ENCODE measurements around the gene ABCA5. TPM values are rescaled to one million over a fixed set of nuclear protein-coding genes. Genes with fewer than 3 reads are reported as not detected.

The ABCA5 gene
- total and polyA plus RNA-seq, 2 donors (not counting 3 experiments of a cell fraction or from before 2014, with no cell fraction given), result 9.3 to 23.2 TPM

GRCh38 chr17:69333561-69333960 is 6.6 kb upstream of the ABCA5 start:
- Histone ChIP-seq H3K36me3 (ENCODE audit: control insufficient read depth in 2 of 2, extremely low read depth in 1 of 2, insufficient read depth in 2 of 2, low read length in 2 of 2) (no peaks in the 10 kb centered on the region), H3K4me2 (ENCODE audit: insufficient read depth, low read length) (no peak overlapping the region), H3K27me3 (ENCODE audit: control insufficient read depth in 2 of 2, insufficient read depth in 2 of 2, low read length in 2 of 2) (no peaks in the 10 kb centered on the region), H3K4me1 (ENCODE audit: control insufficient read depth, extremely low read depth, insufficient read depth, low read length) (no peaks in the 10 kb centered on the region), H2AFZ (ENCODE audit: low read depth, low read length) (no peak overlapping the region), H3K4me3 (replicated peaks in 1 of 3; ENCODE audit: insufficient read depth in 1 of 3, low read depth in 1 of 3, low read length in 3 of 3) (no peak overlapping the region), H3K27ac (ENCODE audit: insufficient read depth, low read depth, low read length) (no peak overlapping the region), H4K20me1 (replicated peaks; ENCODE audit: control insufficient read depth, extremely low read depth, insufficient read depth, low read length) (no peaks in the 10 kb centered on the region), H3K9me1 (replicated peaks; ENCODE audit: control insufficient read depth, extremely low read depth, insufficient read depth, low read length) (no peaks in the 10 kb centered on the region), H3K9ac (replicated peaks; ENCODE audit: extremely low read depth, insufficient read depth, low read length) (no peak overlapping the region), H3K79me2 (ENCODE audit: control insufficient read depth, insufficient read depth, low read length) (no peaks in the 10 kb centered on the region), H3K9me3 (replicated peaks; ENCODE audit: control insufficient read depth, insufficient read depth, low read length) (no peaks in the 10 kb centered on the region)
- DNase-seq (ENCODE audit: low read depth, low spot score) (no peak), FAIRE-seq (no peak)
- no TSS peak for BruUV-seq (replicated peaks)
- dilution Hi-C loops (cut with MboI; ENCODE audit: extremely low pct_ligation_motif_present, low sequenced_read_pairs) (no loop called here), intact Hi-C loops (cut with micrococcal nuclease) (no loop called here)
- POLR2A ChIA-PET, result no interaction called here
- CTCF ChIA-PET, result interaction anchor here (0.9 to 6.9 kb wide), 3 partner anchors 62 to 189 kb away, joined by 3 to 190 read pairs (median 13); no protein-coding TSS in a partner anchor
- TF ChIP-seq CTCF (IDR thresholded peaks at IDR 0.05; ENCODE audit: extremely low read depth in 1 of 2, insufficient read depth in 1 of 2, low read depth in 1 of 2, low read length in 2 of 2), result no peak
- TF ChIP-seq FOS (IDR thresholded peaks at IDR 0.05; ENCODE audit: borderline replicate concordance, insufficient read depth, low read length), result no peak
- TF ChIP-seq JUN (IDR thresholded peaks at IDR 0.05; ENCODE audit: borderline replicate concordance, insufficient read depth, insufficient read length, low read depth), result no peak
- TF ChIP-seq POLR2AphosphoS5 (IDR thresholded peaks at IDR 0.05; ENCODE audit: insufficient read depth, low read depth, low read length), result no peak
- no peak for TF ChIP-seq GATA2 (IDR thresholded peaks at IDR 0.05; ENCODE audit: insufficient read depth, insufficient read length, low read depth, low read length)
- TF ChIP-seq EZH2 (IDR thresholded peaks at IDR 0.05; ENCODE audit: borderline replicate concordance, low read depth, low read length, severe bottlenecking), result no peak
- TF ChIP-seq MAX (IDR thresholded peaks at IDR 0.05; ENCODE audit: insufficient read depth, insufficient read length), result no peak
- no peak for TF ChIP-seq POLR2A (IDR thresholded peaks at IDR 0.05; ENCODE audit: low read depth, low read length)
- no peak for TF ChIP-seq MYC (IDR thresholded peaks at IDR 0.05; ENCODE audit: low read depth, low read length)
